Breast epithelium (tissue), 4 donors: ENCODE results near the gene ZNF486. TPM values are rescaled to one million over a fixed set of nuclear protein-coding genes. Genes with fewer than 3 reads are reported as not detected.
"Not testable (repeated sequence)": the region's sequence is repeated elsewhere in the genome, so short reads cannot be mapped to it uniquely, and the experiment has no call there.

Experiments used
- DNase-seq, 2 donors: peaks; one replicate each; pipeline ENCODE4 v3.0.0-alpha.2; 2019; ENCODE audit warnings: low spot score in 2 of 2
- H3K27ac ChIP-seq, 2 donors: fragments of 200-600 bp; sonication (generic) in 1 of 2; one replicate each; pipeline ENCODE4 v1.5.1; 2016 to 2019; ENCODE audit warnings: mild to moderate bottlenecking in 1 of 2
- H3K27me3 ChIP-seq, 2 donors: fragments of 200-600 bp; sonication (generic) in 1 of 2; one replicate each; pipeline versions ENCODE4 v1.5.1 to v1.6.0; 2017 to 2019; ENCODE audit warnings: control low read depth in 1 of 2, mild to moderate bottlenecking in 1 of 2
- H3K36me3 ChIP-seq: fragments of 200-600 bp; one replicate; pipeline ENCODE4 v1.5.1; 2019
- H3K4me1 ChIP-seq, 2 donors: fragments of 200-600 bp; sonication (generic); one replicate each; pipeline ENCODE4 v1.5.1; 2016 to 2019; ENCODE audit warnings: control low read depth in 1 of 2
- H3K4me3 ChIP-seq, 3 donors: fragments of 200-600 bp; sonication (generic); 1 replicate in 2 of 3; 2 replicates in 1 of 3; pipeline ENCODE4 v1.5.1; 2016 to 2019; ENCODE audit warnings: mild to moderate bottlenecking in 3 of 3, moderate library complexity in 2 of 3
- H3K9me3 ChIP-seq, 2 donors: fragments of 200-600 bp; sonication (generic) in 1 of 2; one replicate each; pipeline ENCODE4 v1.5.1; 2016 to 2019; ENCODE audit warnings: control low read depth in 1 of 2
- POLR2A ChIP-seq: fragments of 450-650 bp; IDR thresholded peaks from one replicate; pipeline ENCODE4 v1.6.1; 2016; ENCODE audit warnings: antibody characterized with exemption, mild to moderate bottlenecking, moderate library complexity
- POLR2AphosphoS5 ChIP-seq, 3 donors: sonication (generic); formaldehyde crosslinking; IDR thresholded peaks; one replicate each; pipeline ENCODE4 v1.6.1; 2017; ENCODE audit warnings: antibody characterized with exemption in 3 of 3
- intact Hi-C: fragments of 100-400 bp; cut with DNase I; formaldehyde crosslinking; loops from one replicate; pipeline ENCODE4 v1.15.1; 2023; ENCODE audit warnings: low total_unique reads
- total RNA-seq, 3 donors: library from RNA; depleted of rRNA; stranded (reverse); fragments of >200 nt; gene quantifications; one replicate each; pipeline ENCODE4 v1.1.0, GENCODE V29; 2016
- TF ChIP-seq, protein P1 (sequence below), 3 donors: fragments of 450-650 bp; IDR thresholded peaks; one replicate each; pipeline ENCODE4 v1.5.1; 2016 to 2017; ENCODE audit warnings: antibody characterized with exemption in 3 of 3, mild to moderate bottlenecking in 3 of 3, moderate library complexity in 3 of 3

Gene ZNF486
- total RNA-seq = 10 to 100 TPM in 2 of 3 donors, 1 to 10 TPM in 1; 4.0 to 27.8 (median 14.1) TPM

GRCh38 chr19:20167020-20167644 lies at the start of gene ZNF486:
Gene ZNF486, plus strand, starts transcription at chr19:20167214. Its CDS starts 117 bp downstream, at chr19:20167331.
- no peaks in the 10 kb centered on the region for H3K4me1 ChIP-seq
- H3K36me3 ChIP-seq = no peaks in the 10 kb centered on the region
- peak; percentile 98 to 99 for DNase-seq
- TF ChIP-seq POLR2AphosphoS5 (IDR thresholded peaks at IDR 0.05) (peak in 2 of 3 donors; percentile 58 to 71), POLR2A (no peak)
- TF ChIP-seq, protein P1, sequence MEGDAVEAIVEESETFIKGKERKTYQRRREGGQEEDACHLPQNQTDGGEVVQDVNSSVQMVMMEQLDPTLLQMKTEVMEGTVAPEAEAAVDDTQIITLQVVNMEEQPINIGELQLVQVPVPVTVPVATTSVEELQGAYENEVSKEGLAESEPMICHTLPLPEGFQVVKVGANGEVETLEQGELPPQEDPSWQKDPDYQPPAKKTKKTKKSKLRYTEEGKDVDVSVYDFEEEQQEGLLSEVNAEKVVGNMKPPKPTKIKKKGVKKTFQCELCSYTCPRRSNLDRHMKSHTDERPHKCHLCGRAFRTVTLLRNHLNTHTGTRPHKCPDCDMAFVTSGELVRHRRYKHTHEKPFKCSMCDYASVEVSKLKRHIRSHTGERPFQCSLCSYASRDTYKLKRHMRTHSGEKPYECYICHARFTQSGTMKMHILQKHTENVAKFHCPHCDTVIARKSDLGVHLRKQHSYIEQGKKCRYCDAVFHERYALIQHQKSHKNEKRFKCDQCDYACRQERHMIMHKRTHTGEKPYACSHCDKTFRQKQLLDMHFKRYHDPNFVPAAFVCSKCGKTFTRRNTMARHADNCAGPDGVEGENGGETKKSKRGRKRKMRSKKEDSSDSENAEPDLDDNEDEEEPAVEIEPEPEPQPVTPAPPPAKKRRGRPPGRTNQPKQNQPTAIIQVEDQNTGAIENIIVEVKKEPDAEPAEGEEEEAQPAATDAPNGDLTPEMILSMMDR (IDR thresholded peaks at IDR 0.05) = no peak
- H3K27me3 ChIP-seq = no peaks in the 10 kb centered on the region
- intact Hi-C loops = no loop called here
- H3K4me3 ChIP-seq = peak within 1 kb of the TSS; percentile 62 to 82 (median 66)
- no peaks in the 10 kb centered on the region for H3K9me3 ChIP-seq
- H3K27ac ChIP-seq = peak within 1 kb of the TSS; percentile 74 to 81

- peaks cover 62 to 92% of the 10 kb centered on the region in 2 donors for H3K9me3 ChIP-seq
- DNase-seq, H3K27ac ChIP-seq, H3K4me1 ChIP-seq, H3K4me3 ChIP-seq, H3K36me3 ChIP-seq, H3K27me3 ChIP-seq, intact Hi-C loops: not testable (repeated sequence)
Observed at GRCh38 chr19:20118064-20118839, 48.8 kb upstream of the ZNF486 start.

- intact Hi-C loops = no loop called here
- Histone ChIP-seq H3K9me3 (peaks cover 57 to 67% of the 10 kb centered on the region in 2 donors), H3K27me3 (no peaks in the 10 kb centered on the region), H3K36me3 (no peaks in the 10 kb centered on the region), H3K27ac (no peak overlapping the region), H3K4me3 (no peak overlapping the region), H3K4me1 (no peaks in the 10 kb centered on the region)
- TF ChIP-seq POLR2AphosphoS5 (IDR thresholded peaks at IDR 0.05) = no peak
- no peak for TF ChIP-seq POLR2A
- TF ChIP-seq, protein P1 (IDR thresholded peaks at IDR 0.05) = no peak
- DNase-seq = no peak
Observed at GRCh38 chr19:20124879-20125278, 42.1 kb upstream of the ZNF486 start.

- H3K36me3 ChIP-seq, H3K27ac ChIP-seq, DNase-seq, H3K4me1 ChIP-seq, H3K4me3 ChIP-seq, intact Hi-C loops, H3K27me3 ChIP-seq: not testable (repeated sequence)
- peaks cover 15 to 33% of the 10 kb centered on the region in 2 donors for H3K9me3 ChIP-seq
Observed at GRCh38 chr19:20132933-20133332, 34.1 kb upstream of the ZNF486 start.

- H3K4me1 ChIP-seq, H3K27ac ChIP-seq, H3K4me3 ChIP-seq, H3K36me3 ChIP-seq, intact Hi-C loops, H3K27me3 ChIP-seq, DNase-seq: not testable (repeated sequence)
- peaks cover 11 to 15% of the 10 kb centered on the region in 2 donors for H3K9me3 ChIP-seq
Observed at GRCh38 chr19:20137714-20138113, 29.3 kb upstream of the ZNF486 start.

GRCh38 chr19:20151617-20152145 lies 15.3 kb upstream of the ZNF486 start:
- intact Hi-C loops = no loop called here
- H3K4me1 ChIP-seq = no peaks in the 10 kb centered on the region
- no peak overlapping the region for H3K27ac ChIP-seq
- TF ChIP-seq POLR2AphosphoS5 (IDR thresholded peaks at IDR 0.05) (no peak), POLR2A (no peak)
- TF ChIP-seq, protein P1 (IDR thresholded peaks at IDR 0.05) = no peak
- no peaks in the 10 kb centered on the region for H3K36me3 ChIP-seq
- H3K4me3 ChIP-seq = no peak overlapping the region
- no peak for DNase-seq
- peaks cover 0 to 2% of the 10 kb centered on the region in 2 donors for H3K9me3 ChIP-seq
- no peaks in the 10 kb centered on the region for H3K27me3 ChIP-seq

DNA sequence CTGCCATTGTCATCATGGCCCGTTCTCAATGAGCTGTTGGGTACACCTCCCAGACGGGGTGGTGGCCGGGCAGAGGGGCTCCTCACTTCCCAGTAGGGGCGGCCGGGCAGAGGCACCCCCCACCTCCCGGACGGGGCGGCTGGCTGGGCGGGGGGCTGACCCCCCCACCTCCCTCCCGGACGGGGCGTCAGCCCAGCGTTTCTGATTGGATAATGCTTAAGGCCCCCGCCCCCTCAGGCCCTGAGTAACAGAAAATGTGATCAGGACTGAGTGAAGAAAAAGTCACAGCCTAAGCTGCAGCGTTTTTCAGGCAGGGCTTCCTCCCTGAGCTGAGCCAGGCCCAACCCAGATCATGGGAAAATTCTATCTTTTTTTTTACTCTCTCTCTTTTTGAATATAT lies 14.5 kb upstream of the ZNF486 start:
- H3K4me1 ChIP-seq, intact Hi-C loops, H3K4me3 ChIP-seq, H3K9me3 ChIP-seq, DNase-seq, H3K27me3 ChIP-seq, H3K27ac ChIP-seq, H3K36me3 ChIP-seq: not testable (repeated sequence)
